ENCODE measurements around the gene SCRT2. TPM values are rescaled to one million over a fixed set of nuclear protein-coding genes. Genes with fewer than 3 reads are reported as not detected.

SCRT2 gene
- total RNA-seq, 1 donor from 2014 or later = not detected

- Histone ChIP-seq H3K9ac (no peak overlapping the region), H3K79me2 (ENCODE audit: low read depth) (no peaks in the 10 kb centered on the region), H3K9me3 (ENCODE audit: low read depth) (no peaks in the 10 kb centered on the region), H2AFZ (replicated peaks) (no peak overlapping the region), H3K27ac (no peak overlapping the region), H3K4me1 (no peaks in the 10 kb centered on the region), H3K4me3 (no peak overlapping the region), H3K36me3 (no peaks in the 10 kb centered on the region), H3K4me2 (no peak overlapping the region), H3K27me3 (no peaks in the 10 kb centered on the region), H4K20me1 (ENCODE audit: low read depth) (peaks cover 7% of the 10 kb centered on the region), H3F3A (ENCODE audit: low read depth) (peaks cover 20% of the 10 kb centered on the region)
- TF ChIP-seq EZH2 (IDR thresholded peaks at IDR 0.05) (no peak), EZH2phosphoT487 (IDR thresholded peaks at IDR 0.05) (no peak)
- TF ChIP-seq, protein P1, sequence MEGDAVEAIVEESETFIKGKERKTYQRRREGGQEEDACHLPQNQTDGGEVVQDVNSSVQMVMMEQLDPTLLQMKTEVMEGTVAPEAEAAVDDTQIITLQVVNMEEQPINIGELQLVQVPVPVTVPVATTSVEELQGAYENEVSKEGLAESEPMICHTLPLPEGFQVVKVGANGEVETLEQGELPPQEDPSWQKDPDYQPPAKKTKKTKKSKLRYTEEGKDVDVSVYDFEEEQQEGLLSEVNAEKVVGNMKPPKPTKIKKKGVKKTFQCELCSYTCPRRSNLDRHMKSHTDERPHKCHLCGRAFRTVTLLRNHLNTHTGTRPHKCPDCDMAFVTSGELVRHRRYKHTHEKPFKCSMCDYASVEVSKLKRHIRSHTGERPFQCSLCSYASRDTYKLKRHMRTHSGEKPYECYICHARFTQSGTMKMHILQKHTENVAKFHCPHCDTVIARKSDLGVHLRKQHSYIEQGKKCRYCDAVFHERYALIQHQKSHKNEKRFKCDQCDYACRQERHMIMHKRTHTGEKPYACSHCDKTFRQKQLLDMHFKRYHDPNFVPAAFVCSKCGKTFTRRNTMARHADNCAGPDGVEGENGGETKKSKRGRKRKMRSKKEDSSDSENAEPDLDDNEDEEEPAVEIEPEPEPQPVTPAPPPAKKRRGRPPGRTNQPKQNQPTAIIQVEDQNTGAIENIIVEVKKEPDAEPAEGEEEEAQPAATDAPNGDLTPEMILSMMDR (IDR thresholded peaks at IDR 0.05) = no peak
- Mint-ChIP-seq H3K27ac (no peak overlapping the region), H3K4me3 (no peak overlapping the region), H3K9me3 (no peaks in the 10 kb centered on the region), H3K36me3 (peaks cover 6% of the 10 kb centered on the region), H3K27me3 (ENCODE audit: insufficient read depth, low read depth) (peaks cover 5% of the 10 kb centered on the region), H3K4me1 (peaks cover 8% of the 10 kb centered on the region)
- DNase-seq (ENCODE audit: low spot score) = no peak
These were observed 28.8 kb downstream of the SCRT2 start for GRCh38 chr20:646868-647233.

DNA sequence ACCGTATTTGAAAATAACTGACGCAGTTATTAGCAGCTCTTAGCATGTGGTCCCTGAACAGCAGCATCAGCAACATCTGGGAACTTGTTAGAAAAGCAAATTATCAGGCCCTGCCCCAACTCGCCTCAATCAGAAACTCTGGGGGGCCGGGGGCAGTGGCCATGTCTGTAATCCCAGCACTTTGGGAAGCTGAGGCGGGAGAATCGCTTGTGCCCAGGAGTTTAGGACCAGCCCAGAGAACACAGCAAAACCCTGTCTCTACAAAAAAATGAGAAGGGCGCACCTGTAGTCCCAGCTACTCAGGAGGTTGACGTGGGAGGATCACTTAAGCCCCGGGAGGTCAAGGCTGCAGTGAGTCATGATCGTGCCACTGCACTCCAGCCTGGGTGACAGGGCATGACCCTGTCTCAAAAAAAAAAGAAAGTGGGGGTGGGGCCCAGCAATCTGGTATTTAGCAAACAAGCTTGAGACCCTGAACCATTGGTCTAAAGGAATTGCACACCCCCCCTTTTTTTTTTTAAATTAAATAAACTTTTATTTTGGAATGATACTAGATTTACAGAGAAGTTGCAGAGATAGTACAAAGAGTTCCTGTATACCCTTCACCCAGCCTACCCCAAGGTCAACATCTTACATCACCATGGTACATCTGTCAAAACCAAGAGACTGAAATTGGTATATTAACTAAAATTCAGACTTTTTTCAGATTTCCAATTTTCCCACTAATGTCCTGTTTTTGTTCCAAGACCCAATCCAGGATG is 29.3 kb downstream of the SCRT2 start:
- no peak overlapping the region for H2AFZ ChIP-seq (replicated peaks)
- no peak for DNase-seq (ENCODE audit: low spot score)
- H3K9me3 ChIP-seq (ENCODE audit: low read depth) = no peaks in the 10 kb centered on the region
- H4K20me1 ChIP-seq (ENCODE audit: low read depth) = peaks cover 7% of the 10 kb centered on the region
- peaks cover 21% of the 10 kb centered on the region for H3F3A ChIP-seq (ENCODE audit: low read depth)
- no peak overlapping the region for H3K4me3 ChIP-seq
- H3K4me2 ChIP-seq = no peak overlapping the region
- no peak overlapping the region for H3K9ac ChIP-seq
- Mint-ChIP-seq H3K4me3 (no peak overlapping the region), H3K27me3 (ENCODE audit: insufficient read depth, low read depth) (peaks cover 7% of the 10 kb centered on the region), H3K36me3 (peaks cover 6% of the 10 kb centered on the region), H3K9me3 (peaks cover 3% of the 10 kb centered on the region), H3K27ac (no peak overlapping the region), H3K4me1 (peaks cover 8% of the 10 kb centered on the region)
- no peaks in the 10 kb centered on the region for H3K79me2 ChIP-seq (ENCODE audit: low read depth)
- no peaks in the 10 kb centered on the region for H3K36me3 ChIP-seq
- no peaks in the 10 kb centered on the region for H3K27me3 ChIP-seq
- TF ChIP-seq EZH2 (IDR thresholded peaks at IDR 0.05) (no peak), EZH2phosphoT487 (IDR thresholded peaks at IDR 0.05) (no peak)
- TF ChIP-seq, protein P1 (IDR thresholded peaks at IDR 0.05) = no peak
- no peak overlapping the region for H3K27ac ChIP-seq
- no peaks in the 10 kb centered on the region for H3K4me1 ChIP-seq

- peaks cover 11% of the 10 kb centered on the region for H3K4me1 Mint-ChIP-seq
These were observed 30.1 kb downstream of the SCRT2 start for GRCh38 chr20:645318-646106.

More at GRCh38 chr20:645318-646106, 30.1 kb downstream of the SCRT2 start:
- H3K4me3 ChIP-seq = no peak overlapping the region
- peaks cover 7% of the 10 kb centered on the region for H4K20me1 ChIP-seq (ENCODE audit: low read depth)
- Mint-ChIP-seq H3K9me3 (peaks cover 6% of the 10 kb centered on the region), H3K27ac (peak overlapping the region; percentile 63), H3K27me3 (ENCODE audit: insufficient read depth, low read depth) (peaks cover 9% of the 10 kb centered on the region), H3K4me3 (no peak overlapping the region), H3K36me3 (peaks cover 6% of the 10 kb centered on the region)
- no peaks in the 10 kb centered on the region for H3K4me1 ChIP-seq
- H3K4me2 ChIP-seq = no peak overlapping the region
- H3K36me3 ChIP-seq = no peaks in the 10 kb centered on the region
- no peaks in the 10 kb centered on the region for H3K79me2 ChIP-seq (ENCODE audit: low read depth)
- H2AFZ ChIP-seq (replicated peaks) = no peak overlapping the region
- H3K9ac ChIP-seq = no peak overlapping the region
- H3K27me3 ChIP-seq = no peaks in the 10 kb centered on the region
- H3K9me3 ChIP-seq (ENCODE audit: low read depth) = no peaks in the 10 kb centered on the region
- H3F3A ChIP-seq (ENCODE audit: low read depth) = peaks cover 28% of the 10 kb centered on the region
- no peak for TF ChIP-seq EZH2 (IDR thresholded peaks at IDR 0.05)
- TF ChIP-seq, protein P1 (IDR thresholded peaks at IDR 0.05) = peak; percentile 92
- DNase-seq (ENCODE audit: low spot score) = peak; percentile 86
- H3K27ac ChIP-seq = no peak overlapping the region

Measured in neural progenitor cell (in vitro differentiated cells).